ENCODE results near the gene RPTOR. TPM values are rescaled to one million over a fixed set of nuclear protein-coding genes. Genes with fewer than 3 reads are reported as not detected.

Gene RPTOR
- total RNA-seq, 1 experiment from 2014 or later = 25.1 TPM

GRCh38 chr17:80612997-80613731, 68.5 kb downstream of the RPTOR start:
- no peaks in the 10 kb centered on the region for H3K9me3 Mint-ChIP-seq
- Histone ChIP-seq H3K9ac (ENCODE audit: extremely low read depth, insufficient read length, low read length) (no peak overlapping the region), H2AFZ (ENCODE audit: low read length) (no peak overlapping the region), H2BK5ac (ENCODE audit: insufficient read length, low read length) (no peak overlapping the region), H3K23me2 (ENCODE audit: insufficient read length, low read depth, low read length, poor library complexity, severe bottlenecking) (no peaks in the 10 kb centered on the region), H3K18ac (ENCODE audit: insufficient read length, low read depth, low read length) (no peak overlapping the region), H3K27ac (ENCODE audit: insufficient read length, low read depth, low read length) (no peak overlapping the region), H3K4me1 (ENCODE audit: insufficient read depth, low read length) (no peaks in the 10 kb centered on the region), H4K20me1 (ENCODE audit: control insufficient read depth, insufficient read depth, insufficient read length) (peaks cover 3% of the 10 kb centered on the region), H3K9me3 (ENCODE audit: control insufficient read depth, low read depth, low read length) (no peaks in the 10 kb centered on the region), H2BK20ac (ENCODE audit: low read depth, low read length, poor library complexity, severe bottlenecking) (no peak overlapping the region), H3K79me2 (ENCODE audit: insufficient read depth, low read length) (peaks cover 5% of the 10 kb centered on the region; the same call in 1 of the 2 replicates), H4K5ac (ENCODE audit: insufficient read length, low read depth, low read length) (no peak overlapping the region), H3K4me2 (ENCODE audit: insufficient read depth, insufficient read length, low read length) (no peak overlapping the region), H3K56ac (ENCODE audit: insufficient read length, low read depth, low read length) (no peak overlapping the region), H2AK5ac (ENCODE audit: insufficient read length, low read length) (no peak overlapping the region), H3T11ph (ENCODE audit: low read length) (no peak overlapping the region), H3K27me3 (ENCODE audit: insufficient read depth, low read length) (no peaks in the 10 kb centered on the region), H2BK15ac (ENCODE audit: low read depth, low read length) (no peak overlapping the region), H3K23ac (ENCODE audit: insufficient read length, low read depth, low read length) (no peak overlapping the region), H3K79me1 (ENCODE audit: insufficient read depth, low read depth, low read length, poor library complexity, severe bottlenecking) (peaks cover 3% of the 10 kb centered on the region), H2BK120ac (ENCODE audit: low read depth, low read length, poor library complexity, severe bottlenecking) (no peak overlapping the region), H4K8ac (replicated peaks; ENCODE audit: insufficient read length, low read depth, low read length) (no peak overlapping the region), H3K4ac (ENCODE audit: low read depth, low read length) (no peak overlapping the region), H2BK12ac (ENCODE audit: insufficient read length, low read depth, low read length) (no peak overlapping the region), H4K91ac (ENCODE audit: insufficient read length, low read depth, low read length) (no peak overlapping the region), H3K14ac (ENCODE audit: insufficient read depth, low read length) (no peak overlapping the region)
- TF ChIP-seq CTCF (conservative IDR thresholded peaks at IDR 0.05) = no peak
- peak overlapping the region in 1 of 3 experiments; percentile 22; a peak in 3 of 7 replicates for H3K27ac Mint-ChIP-seq
- WGBS (ENCODE audit: extremely low coverage, insufficient read length, low lambda C conversion rate) = no CpG with 5 or more reads among the region's 15 CpGs
- peaks cover 12 to 16% of the 10 kb centered on the region in 2 experiments for H3K4me1 Mint-ChIP-seq
- DNase-seq = no peak
- H3K36me3 Mint-ChIP-seq (ENCODE audit: insufficient read depth in 1 of 3, low read depth in 3 of 3) = no peaks in the 10 kb centered on the region
- H3K27me3 Mint-ChIP-seq (ENCODE audit: low read depth) = no peaks in the 10 kb centered on the region
- no peak overlapping the region for H3K4me3 Mint-ChIP-seq

Data from H9 (cell line).